ENCODE results near the gene RPS18. TPM values are rescaled to one million over a fixed set of nuclear protein-coding genes. Genes with fewer than 3 reads are reported as not detected.

Gene RPS18
- total and polyA plus RNA-seq, 10 of the 15 experiments (the other 5 are each of a cell fraction or from before 2014, with no cell fraction given) = 4,228 to 20,828 (median 7,406) TPM

DNA sequence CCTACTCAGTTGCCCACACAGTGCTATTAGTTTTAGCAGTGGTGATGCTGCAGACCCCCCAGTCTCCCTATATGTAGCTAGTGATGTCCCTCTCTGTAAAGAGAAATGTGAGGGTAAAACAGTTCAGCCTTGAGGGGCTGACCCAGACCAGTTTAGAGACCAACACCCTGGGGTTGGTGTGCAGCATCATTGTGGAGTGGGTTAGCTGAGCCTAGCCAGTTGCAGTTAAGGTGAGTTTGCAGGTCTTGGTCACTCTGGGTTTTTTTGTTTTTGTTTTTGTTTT lies 4.6 kb downstream of the RPS18 start (continued):
- no peak for TF ChIP-seq NFIC (IDR thresholded peaks at IDR 0.05; ENCODE audit: low read depth, low read length)
- no peak for TF ChIP-seq POLR2A (IDR thresholded peaks at IDR 0.05; ENCODE audit: low read depth, low read length)

DNA sequence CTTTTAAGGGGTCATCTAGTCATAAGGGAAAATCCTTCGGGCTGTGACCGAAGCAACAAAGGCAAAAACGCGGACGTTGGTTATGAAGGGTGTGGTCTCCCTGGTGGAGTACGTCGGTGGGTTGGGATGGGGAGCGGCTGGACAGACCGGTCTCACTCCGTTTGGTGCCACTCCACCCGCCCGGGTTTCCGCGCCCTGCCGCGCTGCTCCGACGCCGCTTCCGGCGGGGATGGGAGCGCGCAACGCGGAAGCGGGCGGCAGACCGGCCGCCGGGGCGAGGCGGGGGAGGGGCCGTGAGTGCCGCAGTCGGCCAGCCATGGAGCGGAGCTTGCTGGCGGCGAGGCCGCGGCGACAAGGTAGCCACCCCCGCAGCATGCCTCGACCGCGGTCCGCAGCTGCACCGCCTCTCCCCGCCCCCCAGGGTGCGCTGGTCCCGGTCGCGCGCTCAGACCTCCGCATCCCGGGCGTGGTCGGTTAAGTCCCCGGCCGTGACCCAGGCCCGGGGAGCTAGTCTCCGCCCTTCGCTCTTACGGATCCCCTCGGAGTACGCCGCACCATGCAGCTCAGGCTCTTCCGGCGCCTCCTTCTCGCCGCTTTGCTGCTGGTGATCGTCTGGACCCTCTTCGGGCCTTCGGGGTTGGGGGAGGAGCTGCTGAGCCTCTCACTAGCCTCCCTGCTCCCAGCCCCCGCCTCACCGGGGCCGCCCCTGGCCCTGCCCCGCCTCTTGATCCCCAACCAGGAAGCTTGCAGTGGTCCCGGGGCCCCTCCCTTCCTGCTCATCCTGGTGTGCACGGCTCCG lies 5.2 kb downstream of the RPS18 start, which contains the start of gene B3GALT4:
Gene B3GALT4 (plus strand): TSS at position 260 of the 799 bp plus-strand sequence. CDS start 297 bp downstream, at position 557.
- Histone ChIP-seq H3K4me3 (peak within 1 kb of the TSS; percentile 87), H3K36me3 (ENCODE audit: control insufficient read depth in 2 of 2, insufficient read depth in 2 of 2, low read length in 1 of 2) (peaks cover 22 to 25% of the 10 kb centered on the region in 2 experiments), H3K9me3 (replicated peaks; ENCODE audit: control insufficient read depth, insufficient read depth, low read length) (no peaks in the 10 kb centered on the region), H3K79me2 (ENCODE audit: control insufficient read depth, insufficient read depth, low read length) (peaks cover 53% of the 10 kb centered on the region), H3K9ac (ENCODE audit: control insufficient read depth, insufficient read depth, low read length) (peak within 1 kb of the TSS; percentile 88), H3K27ac (ENCODE audit: control insufficient read depth, insufficient read depth) (peak within 1 kb of the TSS; percentile 86), H3K4me1 (ENCODE audit: control insufficient read depth, insufficient read depth, low read length) (peaks cover 22% of the 10 kb centered on the region), H3K4me2 (ENCODE audit: control insufficient read depth, insufficient read depth) (peak within 1 kb of the TSS; percentile 83), H3K27me3 (replicated peaks in 1 of 2; ENCODE audit: control insufficient read depth in 2 of 2, insufficient read depth in 2 of 2, low read length in 1 of 2) (no peaks in the 10 kb centered on the region), H2AFZ (ENCODE audit: control insufficient read depth, low read depth, low read length) (peak within 1 kb of the TSS; percentile 71), H4K20me1 (ENCODE audit: control insufficient read depth, insufficient read depth) (peaks cover 6% of the 10 kb centered on the region)
- ChIA-PET RAD21 (ENCODE audit: unreplicated experiment) (interaction anchor here (0.6 to 2.4 kb wide), 12 partner anchors 12 to 148 kb away, joined by 3 to 14 read pairs (median 7); partner anchors contain the start of genes PFDN6, RGL2, WDR46 and ZBTB22), SMC1A (ENCODE audit: uncharacterized antibody, unreplicated experiment) (interaction anchor here (0.7 to 3.6 kb wide), 13 partner anchors 8 to 154 kb away, joined by 3 to 25 read pairs (median 4); partner anchors contain the start of genes CUTA, PFDN6, RGL2 and WDR46), POLR2A (interaction anchor here (0.7 to 3.9 kb wide), 15 partner anchors 10 to 306 kb away, joined by 3 to 38 read pairs (median 7); partner anchors contain the start of genes PFDN6, RGL2, SYNGAP1 and TAPBP), CTCF (interaction anchor here (0.9 to 3.9 kb wide), 10 partner anchors 11 to 148 kb away, joined by 3 to 30 read pairs (median 6); partner anchors contain the start of genes PFDN6, RGL2, WDR46 and ZBTB22)
- no peak for FAIRE-seq
- intact Hi-C loops (cut with micrococcal nuclease; ENCODE audit: unreplicated experiment) (loop anchor here (1.0 to 5.0 kb wide), 5 partner anchors 12 to 115 kb away; partner anchors contain the start of genes KIFC1, PFDN6, TAPBP and WDR46), in situ Hi-C loops (cut with MboI) (no loop called here)
- no TSS peak for BruUV-seq (replicated peaks)
- DNase-seq (ENCODE audit: low read depth, low spot score) = peak; percentile 49
- peak; percentile 75 for ATAC-seq
- WGBS (ENCODE audit: insufficient coverage, insufficient replicate concordance, low lambda C conversion rate, missing lambda C conversion rate) = under 1% methylated on average over 68 of the region's 80 CpGs
- 0 out of 4 replicates have a peak, but pooled peaks of 1 of the 2 experiments have one; percentile 9 for TF ChIP-seq EP300 (IDR thresholded peaks at IDR 0.05; ENCODE audit: borderline replicate concordance in 1 of 2, control insufficient read depth in 1 of 2, low read depth in 2 of 2, low read length in 2 of 2)
- TF ChIP-seq YY1 (IDR thresholded peaks at IDR 0.05; ENCODE audit: low read depth, low read length) = peak; percentile 73
- no peak for TF ChIP-seq NFYA (IDR thresholded peaks at IDR 0.05; ENCODE audit: borderline replicate concordance, low read depth, low read length)
- no peak for TF ChIP-seq NRF1 (conservative IDR thresholded peaks at IDR 0.05; ENCODE audit: low read depth, low read length)
- TF ChIP-seq CBX3 (IDR thresholded peaks at IDR 0.05; ENCODE audit: borderline replicate concordance, low read depth) = no peak
- peak; percentile 76 for TF ChIP-seq MAX (IDR thresholded peaks at IDR 0.05; ENCODE audit: low read depth, low read length)
- 0 out of 2 replicates have a peak, but pooled peaks have one; percentile 3 for TF ChIP-seq BCL11A (IDR thresholded peaks at IDR 0.05; ENCODE audit: low read depth, low read length)
- TF ChIP-seq ZBTB4 (CRISPR knock-in tag; IDR thresholded peaks at IDR 0.05) = peak; percentile 73
- peak; percentile 48; the same call in 1 of the 2 replicates for TF ChIP-seq ZNF217 (IDR thresholded peaks at IDR 0.05)
- 0 out of 2 replicates have a peak, but pooled peaks have one; percentile 26 for TF ChIP-seq ESRRA (IDR thresholded peaks at IDR 0.05; ENCODE audit: low read length)
- TF ChIP-seq NR2F1 (conservative IDR thresholded peaks at IDR 0.05) = peak; percentile 71
- no peak; the same call in 1 of the 2 replicates for TF ChIP-seq ZBED1 (IDR thresholded peaks at IDR 0.05; ENCODE audit: borderline replicate concordance)
- TF ChIP-seq ZNF274 (IDR thresholded peaks at IDR 0.05; ENCODE audit: insufficient read depth, insufficient read length) = no peak
- TF ChIP-seq IRF4 (IDR thresholded peaks at IDR 0.05; ENCODE audit: low read depth, low read length) = no peak
- TF ChIP-seq, protein P1, sequence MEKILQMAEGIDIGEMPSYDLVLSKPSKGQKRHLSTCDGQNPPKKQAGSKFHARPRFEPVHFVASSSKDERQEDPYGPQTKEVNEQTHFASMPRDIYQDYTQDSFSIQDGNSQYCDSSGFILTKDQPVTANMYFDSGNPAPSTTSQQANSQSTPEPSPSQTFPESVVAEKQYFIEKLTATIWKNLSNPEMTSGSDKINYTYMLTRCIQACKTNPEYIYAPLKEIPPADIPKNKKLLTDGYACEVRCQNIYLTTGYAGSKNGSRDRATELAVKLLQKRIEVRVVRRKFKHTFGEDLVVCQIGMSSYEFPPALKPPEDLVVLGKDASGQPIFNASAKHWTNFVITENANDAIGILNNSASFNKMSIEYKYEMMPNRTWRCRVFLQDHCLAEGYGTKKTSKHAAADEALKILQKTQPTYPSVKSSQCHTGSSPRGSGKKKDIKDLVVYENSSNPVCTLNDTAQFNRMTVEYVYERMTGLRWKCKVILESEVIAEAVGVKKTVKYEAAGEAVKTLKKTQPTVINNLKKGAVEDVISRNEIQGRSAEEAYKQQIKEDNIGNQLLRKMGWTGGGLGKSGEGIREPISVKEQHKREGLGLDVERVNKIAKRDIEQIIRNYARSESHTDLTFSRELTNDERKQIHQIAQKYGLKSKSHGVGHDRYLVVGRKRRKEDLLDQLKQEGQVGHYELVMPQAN (conservative IDR thresholded peaks at IDR 0.05) = peak; percentile 80
